Uterus (tissue), 2 donors: Measurements from ENCODE around the gene NEK4.

ENCODE experiments used
- POLR2A ChIP-seq, 2 donors: fragments of 450-650 bp; IDR thresholded peaks; one replicate each; pipeline ENCODE4 v1.6.1; 2016; ENCODE audit warnings: antibody characterized with exemption in 2 of 2, mild to moderate bottlenecking in 1 of 2, moderate library complexity in 1 of 2
- TF ChIP-seq, protein P1 (sequence below), 4 experiments: fragments of 200-600 bp in 2 of 4; fragments of 450-650 bp in 2 of 4; sonication (generic) in 2 of 4; IDR thresholded peaks; one replicate each; pipeline ENCODE4 v1.5.1; 2016 to 2019; ENCODE audit warnings: antibody characterized with exemption in 4 of 4, mild to moderate bottlenecking in 2 of 4, moderate library complexity in 1 of 4

DNA sequence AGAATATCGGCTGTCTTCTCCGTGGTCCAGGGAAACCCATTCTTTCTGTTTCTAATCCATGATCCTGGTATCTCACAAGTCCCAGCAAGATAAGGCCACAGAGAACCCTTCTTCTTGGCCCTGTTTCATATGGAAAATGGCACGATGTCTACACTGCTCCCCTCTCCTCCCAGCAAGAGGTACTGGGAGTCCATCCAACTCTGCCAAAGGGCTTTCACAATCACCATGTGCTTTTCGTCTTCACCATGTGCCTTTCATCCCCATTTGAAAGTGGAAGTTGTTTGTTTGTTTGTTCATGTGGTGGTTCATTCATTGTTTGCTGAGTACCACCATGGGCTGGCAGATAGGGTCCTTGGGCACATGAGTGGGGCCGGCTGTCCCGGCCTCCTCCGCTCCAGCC, 29.3 kb upstream of the NEK4 start:
- TF ChIP-seq, protein P1, sequence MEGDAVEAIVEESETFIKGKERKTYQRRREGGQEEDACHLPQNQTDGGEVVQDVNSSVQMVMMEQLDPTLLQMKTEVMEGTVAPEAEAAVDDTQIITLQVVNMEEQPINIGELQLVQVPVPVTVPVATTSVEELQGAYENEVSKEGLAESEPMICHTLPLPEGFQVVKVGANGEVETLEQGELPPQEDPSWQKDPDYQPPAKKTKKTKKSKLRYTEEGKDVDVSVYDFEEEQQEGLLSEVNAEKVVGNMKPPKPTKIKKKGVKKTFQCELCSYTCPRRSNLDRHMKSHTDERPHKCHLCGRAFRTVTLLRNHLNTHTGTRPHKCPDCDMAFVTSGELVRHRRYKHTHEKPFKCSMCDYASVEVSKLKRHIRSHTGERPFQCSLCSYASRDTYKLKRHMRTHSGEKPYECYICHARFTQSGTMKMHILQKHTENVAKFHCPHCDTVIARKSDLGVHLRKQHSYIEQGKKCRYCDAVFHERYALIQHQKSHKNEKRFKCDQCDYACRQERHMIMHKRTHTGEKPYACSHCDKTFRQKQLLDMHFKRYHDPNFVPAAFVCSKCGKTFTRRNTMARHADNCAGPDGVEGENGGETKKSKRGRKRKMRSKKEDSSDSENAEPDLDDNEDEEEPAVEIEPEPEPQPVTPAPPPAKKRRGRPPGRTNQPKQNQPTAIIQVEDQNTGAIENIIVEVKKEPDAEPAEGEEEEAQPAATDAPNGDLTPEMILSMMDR (IDR thresholded peaks at IDR 0.05): no peak
- no peak for TF ChIP-seq POLR2A (IDR thresholded peaks at IDR 0.05)
